Left ventricle myocardium inferior (tissue), 1 donor: ENCODE results near the gene KIRREL3. TPM values are rescaled to one million over a fixed set of nuclear protein-coding genes. Genes with fewer than 3 reads are reported as not detected.
A peak's percentile ranks its signal among the peaks of the same experiment; 100 is the strongest.

Source experiments
- DNase-seq: peaks from one replicate; pipeline ENCODE4 v3.0.0-alpha.2; 2020
- H3K27ac ChIP-seq: fragments of 200-600 bp; replicated peaks from 2 replicates; pipeline ENCODE4 v1.8.0; 2021
- H3K27me3 ChIP-seq: fragments of 200-600 bp; 2 replicates; pipeline ENCODE4 v1.8.0; 2021; ENCODE audit warnings: low read depth
- H3K36me3 ChIP-seq: fragments of 200-600 bp; 2 replicates; pipeline ENCODE4 v1.8.0; 2021
- H3K4me1 ChIP-seq: fragments of 200-600 bp; 2 replicates; pipeline ENCODE4 v1.8.0; 2021
- H3K4me3 ChIP-seq: fragments of 200-600 bp; 2 replicates; pipeline ENCODE4 v1.8.0; 2021; ENCODE audit warnings: mild to moderate bottlenecking, moderate library complexity
- H3K9me3 ChIP-seq: fragments of 200-600 bp; replicated peaks from 2 replicates; pipeline ENCODE4 v1.8.0; 2021
- CTCF ChIP-seq: fragments of 200-600 bp; IDR thresholded peaks from 2 replicates; pipeline ENCODE4 v1.8.0; 2021; ENCODE audit warnings: antibody characterized with exemption, mild to moderate bottlenecking, borderline replicate concordance
- intact Hi-C: fragments of 100-400 bp; cut with micrococcal nuclease; formaldehyde crosslinking; loops from one replicate; pipeline ENCODE4 v1.11.0; 2022
- total RNA-seq: library from RNA; stranded (reverse); fragmentation: NEBNext Ultra II Directional; extraction: Animal tissue kit (Norgen Biotek cat#: 25700); gene quantifications from one replicate; pipeline ENCODE4 v1.2.1, GENCODE V29; 2021
- donor health status: DM: no; HTN: yes; CAD: no; lungs with severe emphysema.

The KIRREL3 gene
- total RNA-seq, 1 donor from 2014 or later = 0.74 TPM

- no peaks in the 10 kb centered on the region for H3K4me1 ChIP-seq
- no peak overlapping the region for H3K4me3 ChIP-seq
- DNase-seq = no peak
- no peak for TF ChIP-seq CTCF
- no peaks in the 10 kb centered on the region for H3K36me3 ChIP-seq
- H3K27me3 ChIP-seq = peaks cover 66% of the 10 kb centered on the region
- H3K27ac ChIP-seq = no peak overlapping the region
- H3K9me3 ChIP-seq = no peaks in the 10 kb centered on the region
- intact Hi-C loops = no loop called here
These were observed 389.1 kb downstream of the KIRREL3 start for GRCh38 chr11:126611438-126611837.

- Histone ChIP-seq H3K27me3 (peaks cover 81% of the 10 kb centered on the region), H3K4me1 (no peaks in the 10 kb centered on the region), H3K27ac (no peak overlapping the region), H3K4me3 (no peak overlapping the region), H3K9me3 (no peaks in the 10 kb centered on the region), H3K36me3 (no peaks in the 10 kb centered on the region)
- intact Hi-C loops = no loop called here
- no peak for DNase-seq
- TF ChIP-seq CTCF = no peak
These were observed 391.9 kb downstream of the KIRREL3 start for GRCh38 chr11:126608658-126609057.

GRCh38 chr11:126607776-126608541 is 392.6 kb downstream of the KIRREL3 start:
- no peaks in the 10 kb centered on the region for H3K4me1 ChIP-seq
- H3K36me3 ChIP-seq = no peaks in the 10 kb centered on the region
- no peak overlapping the region for H3K4me3 ChIP-seq
- H3K27ac ChIP-seq = no peak overlapping the region
- intact Hi-C loops = no loop called here
- TF ChIP-seq CTCF = no peak
- no peak for DNase-seq
- H3K27me3 ChIP-seq = peaks cover 83% of the 10 kb centered on the region
- no peaks in the 10 kb centered on the region for H3K9me3 ChIP-seq

- no peaks in the 10 kb centered on the region for H3K9me3 ChIP-seq
- H3K27ac ChIP-seq = no peak overlapping the region
- H3K36me3 ChIP-seq = no peaks in the 10 kb centered on the region
- H3K27me3 ChIP-seq = peaks cover 85% of the 10 kb centered on the region
- no peaks in the 10 kb centered on the region for H3K4me1 ChIP-seq
- peak; percentile 77 for TF ChIP-seq CTCF
- H3K4me3 ChIP-seq = no peak overlapping the region
- no peak for DNase-seq
- intact Hi-C loops = no loop called here
These were observed 393.2 kb downstream of the KIRREL3 start for GRCh38 chr11:126607374-126607773.

GRCh38 chr11:126606484-126606883 is 394.1 kb downstream of the KIRREL3 start:
- no peak overlapping the region for H3K4me3 ChIP-seq
- H3K27me3 ChIP-seq = peaks cover 85% of the 10 kb centered on the region
- no peak overlapping the region for H3K27ac ChIP-seq
- no peaks in the 10 kb centered on the region for H3K4me1 ChIP-seq
- H3K9me3 ChIP-seq = no peaks in the 10 kb centered on the region
- TF ChIP-seq CTCF = no peak
- intact Hi-C loops = no loop called here
- DNase-seq = no peak
- no peaks in the 10 kb centered on the region for H3K36me3 ChIP-seq
